Activated CD8-positive, alpha-beta T cell treated with anti-CD3 and anti-CD28 coated beads for 36 hours (primary cell): Measurements from ENCODE around the gene PHB1. TPM values are rescaled to one million over a fixed set of nuclear protein-coding genes. Genes with fewer than 3 reads are reported as not detected.
A peak's percentile ranks its signal among the peaks of the same experiment; 100 is the strongest.

Experiments
- ATAC-seq: fragments of 200-7000 bp; cut with Tn5 transposase; one replicate; pipeline ENCODE4 v1.10.0; 2021; ENCODE audit warnings: mild to moderate bottlenecking, moderate library complexity
- CTCF ChIA-PET: fragments of 350-600 bp; sonication (Branson Sonifier 250); formaldehyde crosslinking; loops from one replicate; lab custom pipeline; 2021; ENCODE audit warnings: antibody characterized with exemption; lab: Charles Lee
- POLR2A ChIA-PET: fragments of 350-600 bp; sonication (Branson Sonifier 250); formaldehyde crosslinking; loops from one replicate; lab custom pipeline; 2021; ENCODE audit warnings: antibody characterized with exemption; lab: Charles Lee
- DNase-seq: peaks from one replicate; pipeline ENCODE4 v3.0.0-alpha.2; 2020
- H3K27ac Mint-ChIP-seq: one replicate; pipeline ENCODE4 v1.8.0; 2021; ENCODE audit warnings: mild to moderate bottlenecking, mixed read lengths
- H3K27me3 Mint-ChIP-seq: one replicate; pipeline ENCODE4 v1.8.0; 2021; ENCODE audit warnings: mixed read lengths
- H3K36me3 Mint-ChIP-seq: one replicate; pipeline ENCODE4 v1.8.0; 2021; ENCODE audit warnings: low read depth, mixed read lengths
- H3K4me1 Mint-ChIP-seq: one replicate; pipeline ENCODE4 v1.8.0; 2021; ENCODE audit warnings: low read depth, mixed read lengths
- H3K4me3 Mint-ChIP-seq: one replicate; pipeline ENCODE4 v1.8.0; 2021; ENCODE audit warnings: mild to moderate bottlenecking, moderate library complexity, mixed read lengths
- H3K9me3 Mint-ChIP-seq: one replicate; pipeline ENCODE4 v1.8.0; 2021; ENCODE audit warnings: mixed read lengths
- intact Hi-C: fragments of 100-400 bp; cut with micrococcal nuclease; formaldehyde crosslinking; loops from one replicate; pipeline ENCODE4 v1.10.0; 2022
- total RNA-seq, 2 experiments: library from RNA; stranded (reverse); gene quantifications; one replicate each; pipeline ENCODE4 v1.2.3, GENCODE V29; 2021
- TF ChIP-seq, protein P1 (sequence below): fragments of 200-600 bp; IDR thresholded peaks from one replicate; pipeline ENCODE4 v1.8.0; 2022; ENCODE audit warnings: antibody characterized with exemption, mild to moderate bottlenecking

PHB1 gene
- total RNA-seq, 2 experiments from 2014 or later, result 363 to 381 TPM

DNA sequence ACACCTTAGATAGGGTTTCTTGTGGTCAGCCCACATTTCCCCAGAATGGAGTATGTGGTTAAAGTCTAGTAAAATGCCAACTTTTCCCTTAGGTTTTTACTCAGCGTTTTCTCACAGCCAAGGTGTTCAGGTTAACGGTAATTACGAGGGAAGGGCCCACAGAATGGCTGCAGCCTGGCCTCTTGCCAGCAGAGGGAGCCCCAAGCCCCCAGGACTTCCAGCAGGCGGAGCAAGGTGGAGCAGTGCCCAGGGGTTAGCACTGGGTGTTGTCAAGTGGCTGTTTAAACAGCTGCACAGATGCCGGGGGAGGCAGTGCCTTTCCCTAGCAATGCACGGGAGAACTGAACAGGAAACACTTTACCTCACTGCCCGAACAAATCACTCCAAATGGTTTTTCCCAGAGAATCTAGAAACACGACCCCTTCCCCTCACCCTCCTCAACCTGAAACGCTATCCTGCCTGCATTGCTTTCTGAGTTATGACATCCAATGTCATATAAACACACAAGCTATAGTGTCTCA, 6.6 kb downstream of the PHB1 start:
- no peaks in the 10 kb centered on the region for H3K9me3 Mint-ChIP-seq
- peaks cover 88% of the 10 kb centered on the region for H3K36me3 Mint-ChIP-seq
- H3K4me3 Mint-ChIP-seq, result no peak overlapping the region
- ATAC-seq, result peak; percentile 98
- H3K27me3 Mint-ChIP-seq, result no peaks in the 10 kb centered on the region
- CTCF ChIA-PET, result interaction anchor here (0.6 to 10.1 kb wide), 39 partner anchors 9 to 455 kb away, joined by 3 to 160 read pairs (median 5); partner anchors contain the start of gene NGFR
- peak overlapping the region; percentile 65 for H3K27ac Mint-ChIP-seq
- POLR2A ChIA-PET, result interaction anchor here (1.0 to 1.3 kb wide), 3 partner anchors 13 to 66 kb away, joined by 3 to 4 read pairs (median 3); no protein-coding TSS in a partner anchor
- peak; percentile 92 for DNase-seq
- H3K4me1 Mint-ChIP-seq, result peaks cover 49% of the 10 kb centered on the region
- intact Hi-C loops, result loop anchor here (2.0 kb wide), 1 partner anchor 149 kb away; no protein-coding TSS in a partner anchor
- TF ChIP-seq, protein P1, sequence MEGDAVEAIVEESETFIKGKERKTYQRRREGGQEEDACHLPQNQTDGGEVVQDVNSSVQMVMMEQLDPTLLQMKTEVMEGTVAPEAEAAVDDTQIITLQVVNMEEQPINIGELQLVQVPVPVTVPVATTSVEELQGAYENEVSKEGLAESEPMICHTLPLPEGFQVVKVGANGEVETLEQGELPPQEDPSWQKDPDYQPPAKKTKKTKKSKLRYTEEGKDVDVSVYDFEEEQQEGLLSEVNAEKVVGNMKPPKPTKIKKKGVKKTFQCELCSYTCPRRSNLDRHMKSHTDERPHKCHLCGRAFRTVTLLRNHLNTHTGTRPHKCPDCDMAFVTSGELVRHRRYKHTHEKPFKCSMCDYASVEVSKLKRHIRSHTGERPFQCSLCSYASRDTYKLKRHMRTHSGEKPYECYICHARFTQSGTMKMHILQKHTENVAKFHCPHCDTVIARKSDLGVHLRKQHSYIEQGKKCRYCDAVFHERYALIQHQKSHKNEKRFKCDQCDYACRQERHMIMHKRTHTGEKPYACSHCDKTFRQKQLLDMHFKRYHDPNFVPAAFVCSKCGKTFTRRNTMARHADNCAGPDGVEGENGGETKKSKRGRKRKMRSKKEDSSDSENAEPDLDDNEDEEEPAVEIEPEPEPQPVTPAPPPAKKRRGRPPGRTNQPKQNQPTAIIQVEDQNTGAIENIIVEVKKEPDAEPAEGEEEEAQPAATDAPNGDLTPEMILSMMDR, result peak; percentile 98

DNA sequence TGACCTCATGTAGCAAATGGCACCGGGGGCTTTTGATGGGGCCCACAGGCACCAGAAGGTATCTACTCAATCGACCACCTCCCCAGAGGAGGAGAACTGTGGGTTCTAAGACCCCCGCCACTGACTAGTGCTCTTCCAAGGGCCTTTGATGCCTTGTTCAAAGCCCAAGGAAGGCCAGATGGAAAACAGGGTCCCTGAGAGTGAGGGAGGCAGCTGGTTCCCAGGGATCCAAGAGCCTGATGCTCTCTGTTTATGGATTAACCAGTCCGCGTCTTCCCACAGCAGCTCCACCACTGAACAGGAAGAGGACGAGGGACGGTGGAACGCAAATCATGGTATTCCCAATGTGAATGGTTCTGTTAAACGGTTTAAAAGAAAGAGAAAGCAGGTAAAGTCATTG, 7.6 kb downstream of the PHB1 start:
- no peak overlapping the region for H3K27ac Mint-ChIP-seq
- H3K4me3 Mint-ChIP-seq, result no peak overlapping the region
- peaks cover 86% of the 10 kb centered on the region for H3K36me3 Mint-ChIP-seq
- CTCF ChIA-PET, result interaction anchor here (0.6 to 10.1 kb wide), 28 partner anchors 8 to 454 kb away, joined by 3 to 160 read pairs (median 6); partner anchors contain the start of gene NGFR
- intact Hi-C loops, result no loop called here
- DNase-seq, result no peak
- peaks cover 47% of the 10 kb centered on the region for H3K4me1 Mint-ChIP-seq
- ATAC-seq, result no peak
- POLR2A ChIA-PET, result interaction anchor here (1.0 to 1.3 kb wide), 3 partner anchors 12 to 65 kb away, joined by 3 to 4 read pairs (median 3); no protein-coding TSS in a partner anchor
- TF ChIP-seq, protein P1, result no peak
- no peaks in the 10 kb centered on the region for H3K27me3 Mint-ChIP-seq
- H3K9me3 Mint-ChIP-seq, result no peaks in the 10 kb centered on the region

DNA sequence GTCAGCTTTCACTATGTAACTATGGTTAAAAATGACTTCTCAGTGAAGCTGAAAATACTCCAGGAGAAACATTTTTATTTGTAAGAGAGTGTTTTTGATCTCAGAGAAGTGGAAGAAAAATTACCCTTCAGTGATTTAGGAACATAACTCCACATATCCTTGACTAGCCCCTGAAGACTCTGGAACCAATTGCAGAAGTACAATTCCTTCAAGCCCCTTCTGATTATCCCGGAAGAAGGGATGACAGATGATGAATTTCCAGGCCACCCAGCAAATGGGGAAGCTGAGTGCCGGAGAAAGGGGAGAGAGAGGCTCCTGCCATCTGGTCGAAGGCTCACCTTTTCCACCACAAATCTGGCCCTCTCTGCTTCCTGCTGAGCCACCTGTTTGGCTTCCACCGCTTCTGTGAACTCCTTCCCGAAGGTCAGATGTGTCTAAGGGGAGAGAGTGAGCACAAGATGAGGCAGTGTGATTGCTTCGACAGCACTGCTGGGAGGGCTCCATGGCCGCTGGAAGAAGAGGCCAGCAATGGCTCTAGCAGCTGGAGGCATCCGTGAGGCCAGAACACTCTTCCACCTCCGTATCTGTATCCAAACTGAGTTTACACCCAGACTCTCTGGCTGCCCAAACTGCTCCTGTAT, 8.1 kb downstream of the PHB1 start:
- intact Hi-C loops, result no loop called here
- H3K4me3 Mint-ChIP-seq, result no peak overlapping the region
- TF ChIP-seq, protein P1, result no peak
- H3K9me3 Mint-ChIP-seq, result no peaks in the 10 kb centered on the region
- peaks cover 41% of the 10 kb centered on the region for H3K4me1 Mint-ChIP-seq
- peaks cover 81% of the 10 kb centered on the region for H3K36me3 Mint-ChIP-seq
- ChIA-PET POLR2A (interaction anchor here (1.1 kb wide), 1 partner anchor 22 kb away, joined by 4 read pairs; no protein-coding TSS in a partner anchor), CTCF (interaction anchor here (1.4 to 10.1 kb wide), 8 partner anchors 15 to 150 kb away, joined by 3 to 160 read pairs (median 14); partner anchors contain the start of gene NGFR)
- no peaks in the 10 kb centered on the region for H3K27me3 Mint-ChIP-seq
- no peak overlapping the region for H3K27ac Mint-ChIP-seq
- no peak for ATAC-seq
- DNase-seq, result no peak

DNA sequence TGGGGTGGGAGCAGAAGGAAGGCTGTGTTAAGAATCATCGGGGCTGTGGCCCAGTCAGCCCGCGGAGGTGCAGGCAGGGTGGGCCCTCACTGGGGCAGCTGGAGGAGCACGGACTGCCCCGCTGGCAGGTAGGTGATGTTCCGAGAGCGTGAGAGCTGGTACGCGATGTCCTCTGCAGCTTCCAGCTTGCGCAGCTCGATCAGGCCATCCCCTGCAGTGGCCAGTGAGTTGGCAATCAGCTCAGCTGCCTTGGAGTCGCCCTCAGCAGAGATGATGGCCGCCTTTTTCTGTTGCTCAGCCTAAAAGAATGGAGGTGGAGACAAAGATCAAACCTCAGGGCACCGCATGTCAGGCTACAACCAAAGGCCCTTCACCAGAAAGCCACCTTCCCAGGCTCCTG, 9.8 kb downstream of the PHB1 start:
- CTCF ChIA-PET, result no interaction called here
- H3K27ac Mint-ChIP-seq, result peak overlapping the region; percentile 68
- TF ChIP-seq, protein P1, result no peak
- POLR2A ChIA-PET, result no interaction called here
- intact Hi-C loops, result no loop called here
- no peak for DNase-seq
- ATAC-seq, result no peak
- no peak overlapping the region for H3K4me3 Mint-ChIP-seq
- peaks cover 69% of the 10 kb centered on the region for H3K36me3 Mint-ChIP-seq
- peaks cover 38% of the 10 kb centered on the region for H3K4me1 Mint-ChIP-seq
- no peaks in the 10 kb centered on the region for H3K9me3 Mint-ChIP-seq
- H3K27me3 Mint-ChIP-seq, result no peaks in the 10 kb centered on the region

DNA sequence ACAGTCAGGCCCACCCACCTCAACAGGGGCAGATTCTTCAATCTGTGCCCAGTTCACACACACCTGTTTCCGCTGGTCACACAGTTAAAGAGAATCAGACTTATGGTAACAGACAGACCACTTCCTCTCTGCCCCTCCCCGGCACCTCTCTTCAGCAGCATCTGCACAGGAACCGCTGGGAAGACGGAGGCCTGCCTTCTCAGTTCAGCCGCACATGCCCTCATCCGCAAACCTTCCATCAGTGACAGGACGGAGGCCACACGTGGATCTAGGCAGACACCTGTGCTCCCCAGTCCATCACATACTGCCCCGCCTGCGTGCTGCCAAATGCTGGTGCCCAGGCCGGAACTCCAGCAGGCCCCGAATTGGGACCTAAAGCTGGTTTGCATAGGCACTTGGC, 10.3 kb downstream of the PHB1 start:
- no peaks in the 10 kb centered on the region for H3K27me3 Mint-ChIP-seq
- peaks cover 36% of the 10 kb centered on the region for H3K4me1 Mint-ChIP-seq
- H3K9me3 Mint-ChIP-seq, result no peaks in the 10 kb centered on the region
- intact Hi-C loops, result no loop called here
- TF ChIP-seq, protein P1, result no peak
- no peak overlapping the region for H3K4me3 Mint-ChIP-seq
- ATAC-seq, result peak; percentile 43
- H3K27ac Mint-ChIP-seq, result peak overlapping the region; percentile 68
- ChIA-PET CTCF (no interaction called here), POLR2A (no interaction called here)
- DNase-seq, result peak; percentile 51
- H3K36me3 Mint-ChIP-seq, result peaks cover 67% of the 10 kb centered on the region
